Measurements from ENCODE around the gene CALD1.

CALD1 gene

DNA sequence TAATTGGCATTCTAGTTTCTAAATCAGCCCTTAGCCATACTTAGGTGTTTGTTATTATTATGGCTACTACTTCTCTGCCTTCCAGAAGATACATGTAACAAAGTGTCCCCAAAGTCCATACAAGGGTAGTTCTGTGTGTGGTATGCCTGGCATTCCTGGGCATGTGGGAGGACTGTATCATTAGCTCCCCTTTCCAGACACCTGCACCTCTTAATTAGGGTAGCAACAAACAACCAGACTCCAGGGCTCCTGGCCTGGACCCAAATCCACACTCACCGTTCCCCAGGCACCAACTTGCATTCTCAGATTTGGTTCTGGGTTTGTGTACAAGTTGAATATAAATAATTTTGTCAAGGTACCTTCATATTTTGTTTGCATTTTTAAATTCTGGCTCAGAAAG lies 15.5 kb upstream of the CALD1 start:
- no peak for DNase-seq (ENCODE audit: low read depth, low spot score)

GRCh38 chr7:134764365-134764764 lies 15.1 kb upstream of the CALD1 start:
- no peak for DNase-seq (ENCODE audit: low read depth, low spot score)

DNA sequence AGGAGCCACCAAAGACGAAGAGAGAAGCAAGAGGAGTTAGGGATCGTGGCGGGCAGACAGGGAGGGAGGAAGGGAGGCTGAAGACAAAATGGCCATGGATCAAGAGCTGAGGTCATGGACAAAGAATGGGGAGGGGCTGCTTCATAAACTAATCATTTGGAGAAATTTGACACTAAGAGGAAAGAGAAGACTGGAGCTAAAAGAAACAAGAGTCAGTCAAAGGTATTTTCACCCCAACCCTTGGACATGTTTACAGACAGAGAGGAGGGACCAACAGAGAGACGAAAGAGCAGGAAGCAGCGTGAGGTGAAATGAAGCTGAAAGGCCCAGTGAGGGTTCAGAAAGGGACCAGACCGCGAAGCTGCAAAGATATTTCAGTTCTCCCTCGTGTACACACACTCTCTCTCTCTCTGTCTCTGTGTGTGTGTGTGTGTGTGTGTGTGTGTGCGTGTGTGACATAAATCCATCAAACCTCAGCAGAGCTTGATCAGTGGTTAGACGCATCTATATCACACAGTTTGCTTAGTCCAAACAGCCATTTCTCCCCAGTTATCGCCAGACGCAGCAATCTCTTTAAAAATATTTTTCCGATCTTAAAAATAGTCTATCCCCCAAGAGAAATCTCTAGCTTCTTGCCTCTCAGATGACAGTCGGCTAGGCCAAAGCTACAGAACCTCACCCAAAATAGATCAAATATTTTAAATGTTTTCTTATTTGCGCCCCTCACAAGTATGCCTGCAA lies 12.5 kb upstream of the CALD1 start:
- DNase-seq (ENCODE audit: low read depth, low spot score): no peak

- DNase-seq (ENCODE audit: low read depth, low spot score): no peak
Measured at GRCh38 chr7:134767520-134768168, 11.8 kb upstream of the CALD1 start.

DNA sequence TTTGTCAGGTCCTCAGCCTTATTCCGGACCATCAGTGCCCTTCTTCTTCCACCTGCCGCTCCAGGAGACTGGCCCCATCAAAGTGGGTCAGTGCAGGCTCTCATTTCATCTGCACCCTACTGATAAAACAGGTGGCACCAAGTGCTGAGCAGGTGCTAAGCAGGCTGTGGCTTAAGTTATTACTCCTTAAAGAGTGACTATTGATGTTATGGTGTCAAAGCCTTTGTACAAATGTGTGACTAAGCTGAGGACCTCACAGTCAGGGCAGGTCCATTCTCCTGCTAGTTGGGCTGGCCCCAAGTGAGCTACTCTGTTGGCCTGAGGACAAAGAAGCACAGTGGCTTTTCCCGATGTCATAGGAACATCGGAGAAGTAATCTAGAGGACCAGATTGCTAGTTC lies 11.2 kb upstream of the CALD1 start:
- no peak for DNase-seq (ENCODE audit: low read depth, low spot score)

DNA sequence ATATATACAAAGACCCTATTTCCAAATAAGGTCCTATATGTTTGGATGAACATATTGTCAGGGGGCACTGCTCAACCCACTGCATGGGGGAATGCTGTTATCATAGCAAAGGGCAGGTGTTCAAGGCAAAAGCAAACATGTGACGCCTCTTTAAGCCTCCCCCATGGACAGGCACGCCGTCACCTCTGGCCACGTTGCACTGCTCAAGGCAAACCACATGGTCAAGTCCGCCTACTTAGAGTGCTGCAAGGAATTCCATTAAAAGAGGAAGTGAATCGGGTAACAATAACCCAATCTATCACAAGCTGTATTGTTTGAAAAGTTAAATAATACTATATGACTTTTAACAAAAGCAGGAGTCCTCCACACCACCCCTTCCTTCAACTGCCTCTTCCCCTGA lies 8.8 kb upstream of the CALD1 start:
- DNase-seq (ENCODE audit: low read depth, low spot score): no peak

DNA sequence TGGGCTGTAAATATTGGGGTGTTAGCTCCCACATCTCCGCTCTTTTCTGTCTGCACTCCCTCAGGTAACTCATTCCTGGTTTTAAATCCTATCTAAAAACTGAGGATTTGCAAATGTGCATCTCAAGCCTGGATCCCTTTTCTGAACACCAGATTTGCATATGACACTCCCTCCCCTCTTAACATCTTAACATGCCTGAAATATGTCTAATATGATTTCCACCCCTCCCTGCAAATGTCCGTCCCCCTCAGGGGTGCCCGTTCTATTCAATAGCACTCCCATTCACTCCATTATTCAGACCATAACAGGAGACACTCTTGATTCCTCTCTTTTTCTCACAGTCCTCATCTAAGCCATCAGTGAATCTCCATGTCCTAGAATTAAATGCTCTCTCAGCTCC lies 8.3 kb upstream of the CALD1 start:
- no peak for DNase-seq (ENCODE audit: low read depth, low spot score)

DNA sequence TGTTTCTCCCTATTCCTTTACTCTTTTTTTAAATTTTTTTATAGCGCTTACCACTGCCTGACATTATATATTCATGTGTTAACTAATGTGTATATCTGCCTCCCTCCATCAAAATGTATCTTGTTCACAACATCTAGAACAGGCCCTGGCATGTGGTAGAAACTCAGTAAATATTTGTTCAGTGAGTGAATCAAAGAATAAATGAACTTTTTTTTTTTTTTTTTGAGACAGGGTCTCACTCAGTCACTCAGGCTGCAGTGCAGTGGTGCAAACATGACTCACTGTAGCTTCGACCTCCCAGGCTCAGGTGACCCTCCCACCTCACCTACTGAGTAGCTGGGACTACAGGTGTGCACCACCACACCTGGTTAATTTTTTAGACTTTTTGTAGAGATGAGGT lies 7.5 kb upstream of the CALD1 start:
- DNase-seq (ENCODE audit: low read depth, low spot score): no peak

- DNase-seq (ENCODE audit: low read depth, low spot score): no peak
Measured at GRCh38 chr7:134772401-134772800, 7.0 kb upstream of the CALD1 start.

GRCh38 chr7:134773164-134773563 lies 6.3 kb upstream of the CALD1 start:
- DNase-seq (ENCODE audit: low read depth, low spot score): no peak

- no peak for DNase-seq (ENCODE audit: low read depth, low spot score)
Measured at GRCh38 chr7:134774119-134774518, 5.3 kb upstream of the CALD1 start.

DNA sequence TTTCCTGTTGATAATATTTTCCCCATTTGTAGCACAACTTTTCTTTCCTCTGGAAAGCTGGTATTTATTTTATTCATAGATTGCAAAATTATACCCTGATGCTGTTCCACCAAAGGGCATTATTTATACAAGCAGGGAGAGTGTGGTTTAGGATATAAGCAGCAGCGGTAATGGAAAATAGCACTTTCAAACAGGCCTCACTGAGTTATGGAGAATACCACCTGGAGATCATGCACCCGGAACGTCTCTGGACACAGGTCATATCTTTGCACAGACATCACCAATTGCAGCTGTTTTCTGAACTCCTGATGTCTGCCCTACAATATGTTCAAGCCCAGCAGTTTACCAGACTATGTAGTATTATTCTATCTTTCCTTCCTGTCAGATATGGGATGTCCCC lies 2.0 kb upstream of the CALD1 start:
- DNase-seq (ENCODE audit: low read depth, low spot score): no peak

DNA sequence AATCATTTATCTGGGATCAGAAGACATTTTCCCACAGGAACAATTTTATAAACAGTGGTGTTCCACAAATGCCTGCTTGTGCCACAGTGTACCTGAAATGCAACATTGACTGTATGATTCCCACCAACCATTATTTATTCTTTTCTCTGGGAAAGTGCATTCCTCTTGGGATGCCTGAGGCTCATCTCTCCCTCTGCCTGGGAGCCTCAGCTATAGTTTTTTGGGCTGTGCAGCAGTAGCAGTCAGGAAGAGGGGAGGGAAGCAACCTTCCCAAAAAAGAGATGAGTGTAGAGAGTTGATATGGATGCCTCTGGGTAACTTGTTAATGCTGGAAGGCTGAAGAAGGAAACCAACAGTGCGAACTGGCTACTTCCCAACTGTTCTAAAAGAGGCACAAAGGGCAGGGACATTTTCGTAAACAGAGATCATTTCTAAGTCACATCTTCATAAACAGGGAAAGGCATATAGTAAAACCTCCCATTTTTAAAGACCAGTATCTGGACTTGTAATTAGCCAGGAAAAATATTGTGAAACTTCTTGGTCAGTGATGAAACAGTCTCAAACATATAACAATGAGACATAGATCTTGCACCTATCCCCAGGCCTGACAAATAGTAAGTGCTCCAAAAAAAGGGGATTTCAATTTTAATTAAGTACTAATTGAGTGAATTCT lies 1.4 kb upstream of the CALD1 start:
- peak; percentile 22 for DNase-seq (ENCODE audit: low read depth, low spot score)

GRCh38 chr7:134779741-134780065 lies 269 bp downstream of the CALD1 start:
- DNase-seq (ENCODE audit: low read depth, low spot score): no peak

- DNase-seq (ENCODE audit: low read depth, low spot score): no peak
Measured at GRCh38 chr7:134780166-134780828, 863 bp downstream of the CALD1 start.

GRCh38 chr7:134781171-134781570 lies 1.7 kb downstream of the CALD1 start:
- no peak for DNase-seq (ENCODE audit: low read depth, low spot score)

DNA sequence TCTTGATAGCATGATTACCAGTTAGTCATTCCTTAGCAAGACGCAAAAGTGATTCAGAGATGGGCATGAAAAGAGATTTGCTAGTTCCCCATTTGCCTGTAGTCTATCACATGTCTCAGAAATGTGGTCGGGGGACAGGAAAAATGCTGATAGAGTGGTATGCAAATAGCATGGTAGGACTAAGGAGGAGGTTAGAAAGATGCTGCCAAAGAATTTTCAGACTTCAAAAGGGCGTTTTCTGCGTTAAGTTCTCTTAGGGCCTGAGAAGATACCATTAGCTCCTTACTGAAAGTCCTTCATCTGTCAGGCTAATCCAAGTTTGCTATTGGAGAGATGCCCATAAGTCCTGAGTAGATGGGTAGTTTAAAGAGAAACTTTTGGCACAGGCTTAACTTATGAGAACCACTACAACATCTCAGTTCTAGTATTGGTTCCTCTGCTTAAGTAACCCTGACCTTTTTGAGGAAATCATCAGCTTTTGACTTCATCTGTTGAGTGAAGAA lies 2.7 kb downstream of the CALD1 start:
- DNase-seq (ENCODE audit: low read depth, low spot score): no peak

GRCh38 chr7:134783294-134784069 lies 4.0 kb downstream of the CALD1 start:
- no peak for DNase-seq (ENCODE audit: low read depth, low spot score)

DNA sequence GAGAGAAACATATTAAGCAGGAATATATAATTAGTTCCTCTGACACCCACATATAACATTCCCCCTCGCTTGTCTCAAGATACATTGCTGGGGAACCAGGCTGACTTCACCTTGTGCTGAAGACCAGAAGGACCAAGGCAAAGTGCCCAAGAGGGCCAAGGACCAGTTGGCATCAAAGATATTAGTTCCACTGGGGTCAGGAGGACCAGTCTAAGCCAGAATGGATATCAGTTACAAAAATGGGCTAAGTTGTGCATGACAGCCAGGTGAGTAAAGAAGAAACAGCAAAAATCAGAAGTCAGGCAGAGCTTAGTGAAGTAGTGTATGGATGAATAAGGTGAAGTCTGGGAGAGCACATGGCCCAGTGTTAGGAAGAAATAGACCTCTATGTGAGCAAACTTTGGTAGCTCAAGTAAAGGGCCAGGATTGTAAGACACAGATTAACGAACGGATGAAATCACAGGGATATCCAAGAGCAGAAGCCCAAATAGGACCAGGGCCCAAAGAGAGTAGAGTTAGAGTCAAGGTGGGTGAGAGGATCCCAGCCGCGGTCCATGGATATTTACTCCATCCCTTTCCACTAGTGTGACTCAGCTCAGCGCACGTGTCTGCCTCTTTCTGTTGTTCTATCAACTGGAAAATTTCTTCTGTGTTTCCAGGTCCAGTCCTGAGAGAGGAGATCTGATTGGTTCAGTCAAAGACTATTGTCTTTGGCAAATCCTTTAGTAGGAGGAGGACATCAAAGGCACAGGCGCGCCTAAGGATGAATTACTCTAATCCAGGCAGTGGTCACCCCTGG lies 5.0 kb downstream of the CALD1 start:
- DNase-seq (ENCODE audit: low read depth, low spot score): no peak

- DNase-seq (ENCODE audit: low read depth, low spot score): no peak
Measured at GRCh38 chr7:134785842-134786241, 6.4 kb downstream of the CALD1 start.

DNA sequence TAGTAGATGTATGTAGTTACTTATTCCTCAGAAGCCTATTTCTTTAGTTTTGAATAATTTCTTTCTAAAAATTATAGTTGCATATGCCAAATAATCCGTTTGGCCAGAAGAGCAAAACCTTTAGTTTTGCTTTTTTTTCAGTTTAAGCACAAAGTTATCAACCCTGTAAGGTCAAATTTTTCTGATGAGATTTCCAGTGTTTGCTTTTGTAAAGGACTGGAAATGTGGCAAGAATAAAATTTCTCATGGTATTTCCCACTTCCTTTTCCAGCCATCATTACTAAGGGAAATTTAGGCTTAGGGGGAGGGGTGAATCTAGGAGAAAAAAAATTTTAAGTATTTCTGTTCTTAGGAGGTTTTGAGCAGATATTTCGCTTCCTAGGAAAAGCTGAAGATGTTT lies 7.6 kb downstream of the CALD1 start:
- no peak for DNase-seq (ENCODE audit: low read depth, low spot score)

Data from ELF-1 (cell line).